Measurements from ENCODE around the gene ZNF234. TPM values are rescaled to one million over a fixed set of nuclear protein-coding genes. Genes with fewer than 3 reads are reported as not detected.
A peak's percentile ranks its signal among the peaks of the same experiment; 100 is the strongest.

ZNF234 gene
- total and polyA plus RNA-seq, 2 donors (not counting 1 experiment from before 2014, with no cell fraction given), result 5.7 to 13.9 TPM

DNA sequence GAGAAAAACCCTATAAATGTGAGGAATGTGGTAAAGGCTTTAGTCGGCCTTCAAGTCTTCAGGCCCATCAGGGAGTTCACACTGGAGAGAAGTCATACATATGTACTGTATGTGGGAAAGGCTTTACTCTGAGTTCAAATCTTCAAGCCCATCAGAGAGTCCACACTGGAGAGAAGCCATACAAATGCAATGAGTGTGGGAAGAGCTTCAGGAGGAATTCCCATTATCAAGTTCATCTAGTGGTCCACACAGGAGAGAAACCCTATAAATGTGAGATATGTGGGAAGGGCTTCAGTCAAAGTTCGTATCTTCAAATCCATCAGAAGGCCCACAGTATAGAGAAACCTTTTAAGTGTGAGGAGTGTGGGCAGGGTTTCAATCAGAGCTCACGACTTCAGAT is 35.2 kb downstream of the ZNF234 start:
- no peak overlapping the region for H2AFZ ChIP-seq (ENCODE audit: low read length)
- TF ChIP-seq, protein P1, sequence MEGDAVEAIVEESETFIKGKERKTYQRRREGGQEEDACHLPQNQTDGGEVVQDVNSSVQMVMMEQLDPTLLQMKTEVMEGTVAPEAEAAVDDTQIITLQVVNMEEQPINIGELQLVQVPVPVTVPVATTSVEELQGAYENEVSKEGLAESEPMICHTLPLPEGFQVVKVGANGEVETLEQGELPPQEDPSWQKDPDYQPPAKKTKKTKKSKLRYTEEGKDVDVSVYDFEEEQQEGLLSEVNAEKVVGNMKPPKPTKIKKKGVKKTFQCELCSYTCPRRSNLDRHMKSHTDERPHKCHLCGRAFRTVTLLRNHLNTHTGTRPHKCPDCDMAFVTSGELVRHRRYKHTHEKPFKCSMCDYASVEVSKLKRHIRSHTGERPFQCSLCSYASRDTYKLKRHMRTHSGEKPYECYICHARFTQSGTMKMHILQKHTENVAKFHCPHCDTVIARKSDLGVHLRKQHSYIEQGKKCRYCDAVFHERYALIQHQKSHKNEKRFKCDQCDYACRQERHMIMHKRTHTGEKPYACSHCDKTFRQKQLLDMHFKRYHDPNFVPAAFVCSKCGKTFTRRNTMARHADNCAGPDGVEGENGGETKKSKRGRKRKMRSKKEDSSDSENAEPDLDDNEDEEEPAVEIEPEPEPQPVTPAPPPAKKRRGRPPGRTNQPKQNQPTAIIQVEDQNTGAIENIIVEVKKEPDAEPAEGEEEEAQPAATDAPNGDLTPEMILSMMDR (conservative IDR thresholded peaks at IDR 0.05 in 1 of 2, IDR thresholded peaks at IDR 0.05 in 1 of 2; ENCODE audit: low read depth in 1 of 2, low read length in 2 of 2), result no peak
- no peak for TF ChIP-seq EZH2 (IDR thresholded peaks at IDR 0.05; ENCODE audit: low read length, missing control alignments)

DNA sequence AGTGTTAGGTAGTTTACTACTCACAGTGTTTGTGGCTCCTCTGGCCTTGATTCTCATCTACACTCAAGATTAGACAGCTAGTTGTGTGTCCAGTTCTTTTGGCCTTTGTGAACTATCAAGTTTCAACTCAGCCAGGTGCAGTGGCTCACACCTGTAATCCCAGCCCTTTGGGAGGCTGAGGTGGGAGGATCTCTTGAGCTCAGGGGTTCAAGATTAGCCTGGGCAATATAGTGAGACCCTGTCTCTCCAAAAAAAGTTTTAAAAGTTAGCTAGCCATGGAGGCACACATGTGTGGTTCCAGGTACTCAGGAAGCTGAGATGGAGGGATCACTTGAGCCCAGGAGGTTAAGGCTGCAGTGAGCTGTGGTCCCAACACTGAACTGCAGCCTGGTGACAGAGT is 39.6 kb downstream of the ZNF234 start:
- Histone ChIP-seq H3K9ac (ENCODE audit: insufficient read depth, low read length) (no peak overlapping the region), H4K20me1 (ENCODE audit: control insufficient read depth, extremely low read depth, insufficient read depth, low read length) (no peaks in the 10 kb centered on the region), H2AFZ (ENCODE audit: low read length) (no peak overlapping the region), H3K4me2 (ENCODE audit: extremely low read depth, insufficient read depth, low read length) (no peak overlapping the region), H3K79me2 (ENCODE audit: control insufficient read depth, insufficient read depth, low read length) (no peaks in the 10 kb centered on the region), H3K27me3 (ENCODE audit: control insufficient read depth, insufficient read depth, low read length) (no peaks in the 10 kb centered on the region), H3K9me3 (ENCODE audit: control insufficient read depth, insufficient read depth, low read depth, low read length) (peaks cover 6% of the 10 kb centered on the region), H3K36me3 (ENCODE audit: control insufficient read depth, insufficient read depth, low read length) (peaks cover 5% of the 10 kb centered on the region), H3K4me3 (replicated peaks in 1 of 4; ENCODE audit: control extremely low read depth in 1 of 4, insufficient read depth in 1 of 4, low read depth in 3 of 4, low read length in 4 of 4) (no peak overlapping the region), H3K4me1 (ENCODE audit: control insufficient read depth, extremely low read depth, insufficient read depth, low read length) (no peaks in the 10 kb centered on the region), H3K27ac (ENCODE audit: insufficient read depth, low read length) (no peak overlapping the region)
- TF ChIP-seq EZH2 (IDR thresholded peaks at IDR 0.05; ENCODE audit: low read length, missing control alignments), result no peak
- TF ChIP-seq, protein P1 (conservative IDR thresholded peaks at IDR 0.05 in 1 of 2, IDR thresholded peaks at IDR 0.05 in 1 of 2; ENCODE audit: low read depth in 1 of 2, low read length in 2 of 2), result no peak
- no peak for DNase-seq (ENCODE audit: low read depth in 2 of 2)

More for the DNA sequence above, 35.2 kb downstream of the ZNF234 start:
- no peak overlapping the region for H3K4me2 ChIP-seq (ENCODE audit: extremely low read depth, insufficient read depth, low read length)
- no peak overlapping the region for H3K4me3 ChIP-seq (replicated peaks in 1 of 4; ENCODE audit: control extremely low read depth in 1 of 4, insufficient read depth in 1 of 4, low read depth in 3 of 4, low read length in 4 of 4)
- H3K9ac ChIP-seq (ENCODE audit: insufficient read depth, low read length), result no peak overlapping the region
- H3K79me2 ChIP-seq (ENCODE audit: control insufficient read depth, insufficient read depth, low read length), result no peaks in the 10 kb centered on the region
- peaks cover 23% of the 10 kb centered on the region for H3K36me3 ChIP-seq (ENCODE audit: control insufficient read depth, insufficient read depth, low read length)
- H3K9me3 ChIP-seq (ENCODE audit: control insufficient read depth, insufficient read depth, low read depth, low read length), result peaks cover 6% of the 10 kb centered on the region
- no peaks in the 10 kb centered on the region for H3K4me1 ChIP-seq (ENCODE audit: control insufficient read depth, extremely low read depth, insufficient read depth, low read length)
- no peaks in the 10 kb centered on the region for H4K20me1 ChIP-seq (ENCODE audit: control insufficient read depth, extremely low read depth, insufficient read depth, low read length)
- peak; percentile 7 to 42 for DNase-seq (ENCODE audit: low read depth in 2 of 2)
- no peaks in the 10 kb centered on the region for H3K27me3 ChIP-seq (ENCODE audit: control insufficient read depth, insufficient read depth, low read length)
- H3K27ac ChIP-seq (ENCODE audit: insufficient read depth, low read length), result no peak overlapping the region

DNA sequence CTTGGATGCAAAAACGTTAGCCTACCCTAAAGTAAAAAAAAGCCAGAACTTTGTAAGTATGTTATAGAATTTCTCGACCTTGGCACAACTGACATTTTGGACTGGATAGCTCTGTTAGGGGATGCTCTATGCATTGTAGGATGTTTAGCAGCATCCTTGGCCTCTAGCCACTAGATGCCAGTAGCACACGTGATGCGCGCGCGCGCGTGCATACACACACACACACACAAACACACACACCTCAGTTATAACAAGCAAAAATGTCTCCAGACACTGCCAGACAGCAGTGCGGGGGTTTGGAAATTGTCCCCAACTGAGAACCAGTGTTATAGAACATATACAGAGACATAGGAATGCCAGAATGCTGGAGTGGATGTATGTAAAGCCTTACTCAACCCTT is 40.8 kb downstream of the ZNF234 start:
- no peaks in the 10 kb centered on the region for H3K9me3 ChIP-seq (ENCODE audit: control insufficient read depth, insufficient read depth, low read depth, low read length)
- H2AFZ ChIP-seq (ENCODE audit: low read length), result no peak overlapping the region
- no peak overlapping the region for H3K27ac ChIP-seq (ENCODE audit: insufficient read depth, low read length)
- TF ChIP-seq, protein P1 (conservative IDR thresholded peaks at IDR 0.05 in 1 of 2, IDR thresholded peaks at IDR 0.05 in 1 of 2; ENCODE audit: low read depth in 1 of 2, low read length in 2 of 2), result no peak
- TF ChIP-seq EZH2 (IDR thresholded peaks at IDR 0.05; ENCODE audit: low read length, missing control alignments), result no peak
- no peaks in the 10 kb centered on the region for H4K20me1 ChIP-seq (ENCODE audit: control insufficient read depth, extremely low read depth, insufficient read depth, low read length)
- H3K79me2 ChIP-seq (ENCODE audit: control insufficient read depth, insufficient read depth, low read length), result no peaks in the 10 kb centered on the region
- no peak overlapping the region for H3K4me2 ChIP-seq (ENCODE audit: extremely low read depth, insufficient read depth, low read length)
- H3K9ac ChIP-seq (ENCODE audit: insufficient read depth, low read length), result no peak overlapping the region
- no peak for DNase-seq (ENCODE audit: low read depth in 2 of 2)
- no peak overlapping the region for H3K4me3 ChIP-seq (replicated peaks in 1 of 4; ENCODE audit: control extremely low read depth in 1 of 4, insufficient read depth in 1 of 4, low read depth in 3 of 4, low read length in 4 of 4)
- no peaks in the 10 kb centered on the region for H3K4me1 ChIP-seq (ENCODE audit: control insufficient read depth, extremely low read depth, insufficient read depth, low read length)
- H3K36me3 ChIP-seq (ENCODE audit: control insufficient read depth, insufficient read depth, low read length), result no peaks in the 10 kb centered on the region
- H3K27me3 ChIP-seq (ENCODE audit: control insufficient read depth, insufficient read depth, low read length), result no peaks in the 10 kb centered on the region
